Glomerular visceral epithelial cell (primary cell): ENCODE data around the gene SMPX.

ENCODE experiments used
- DNase-seq: peaks from one replicate; pipeline ENCODE4 v3.0.0-alpha.2; 2016; ENCODE audit errors: extremely low spot score

Gene SMPX

GRCh38 chrX:21744060-21744459 is 13.9 kb downstream of the SMPX start:
- no peak for DNase-seq

DNA sequence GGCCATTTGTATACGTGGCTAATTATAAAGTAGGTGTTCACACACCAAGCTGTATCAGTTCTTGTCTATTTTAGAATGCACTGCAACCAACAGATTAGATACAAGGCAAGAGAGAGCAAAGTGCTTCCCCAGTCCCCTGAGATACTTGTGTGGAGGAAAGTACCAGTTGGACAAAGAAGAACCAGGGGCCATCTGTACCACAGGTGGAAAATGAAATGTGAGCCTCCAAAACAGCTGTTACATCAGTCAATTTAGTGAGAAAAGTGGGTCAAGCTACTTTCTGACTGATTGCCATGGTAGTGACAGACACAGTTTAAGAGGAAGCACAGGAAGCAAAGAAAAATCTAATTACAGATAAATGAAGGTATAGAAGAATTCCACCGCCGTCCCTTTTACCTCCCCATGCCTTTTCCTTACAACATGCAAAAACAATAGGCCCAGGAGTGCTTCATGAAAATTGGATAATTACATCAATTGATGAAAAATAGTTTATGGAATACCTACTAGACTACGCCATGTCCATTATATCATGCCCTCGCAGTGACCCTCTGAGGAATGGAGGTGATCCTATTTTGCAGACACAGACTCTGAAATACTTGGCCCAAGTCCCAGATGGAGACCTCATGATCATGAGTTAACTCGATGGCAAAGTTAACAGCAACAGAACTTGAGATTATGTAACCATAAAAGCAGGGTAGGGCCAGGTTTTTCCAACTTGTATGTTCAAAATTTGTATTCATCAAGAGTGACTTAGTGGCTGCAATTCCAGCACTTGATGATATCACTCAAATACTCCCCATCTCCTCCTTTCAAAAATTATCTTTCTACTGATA is 15.8 kb downstream of the SMPX start:
- DNase-seq, result no peak

DNA sequence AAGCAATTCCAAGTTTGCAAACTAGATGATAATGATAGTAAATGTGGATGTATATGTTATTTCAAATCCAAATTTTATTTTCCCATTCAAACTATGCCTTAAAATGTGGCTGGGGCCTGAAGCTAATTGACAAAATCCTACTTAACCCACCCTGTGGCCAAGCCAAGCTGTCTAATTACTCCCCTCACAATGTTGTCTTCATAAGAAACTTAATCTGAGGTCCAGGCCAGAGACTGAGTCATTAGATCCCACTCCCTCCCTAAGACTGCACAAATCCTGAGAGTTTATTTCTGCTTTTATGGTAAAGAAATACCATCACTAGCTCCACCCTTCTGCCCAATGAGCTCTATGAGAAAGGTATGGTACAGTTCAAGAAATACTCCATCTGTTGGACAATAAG is 16.6 kb downstream of the SMPX start:
- DNase-seq, result no peak

DNA sequence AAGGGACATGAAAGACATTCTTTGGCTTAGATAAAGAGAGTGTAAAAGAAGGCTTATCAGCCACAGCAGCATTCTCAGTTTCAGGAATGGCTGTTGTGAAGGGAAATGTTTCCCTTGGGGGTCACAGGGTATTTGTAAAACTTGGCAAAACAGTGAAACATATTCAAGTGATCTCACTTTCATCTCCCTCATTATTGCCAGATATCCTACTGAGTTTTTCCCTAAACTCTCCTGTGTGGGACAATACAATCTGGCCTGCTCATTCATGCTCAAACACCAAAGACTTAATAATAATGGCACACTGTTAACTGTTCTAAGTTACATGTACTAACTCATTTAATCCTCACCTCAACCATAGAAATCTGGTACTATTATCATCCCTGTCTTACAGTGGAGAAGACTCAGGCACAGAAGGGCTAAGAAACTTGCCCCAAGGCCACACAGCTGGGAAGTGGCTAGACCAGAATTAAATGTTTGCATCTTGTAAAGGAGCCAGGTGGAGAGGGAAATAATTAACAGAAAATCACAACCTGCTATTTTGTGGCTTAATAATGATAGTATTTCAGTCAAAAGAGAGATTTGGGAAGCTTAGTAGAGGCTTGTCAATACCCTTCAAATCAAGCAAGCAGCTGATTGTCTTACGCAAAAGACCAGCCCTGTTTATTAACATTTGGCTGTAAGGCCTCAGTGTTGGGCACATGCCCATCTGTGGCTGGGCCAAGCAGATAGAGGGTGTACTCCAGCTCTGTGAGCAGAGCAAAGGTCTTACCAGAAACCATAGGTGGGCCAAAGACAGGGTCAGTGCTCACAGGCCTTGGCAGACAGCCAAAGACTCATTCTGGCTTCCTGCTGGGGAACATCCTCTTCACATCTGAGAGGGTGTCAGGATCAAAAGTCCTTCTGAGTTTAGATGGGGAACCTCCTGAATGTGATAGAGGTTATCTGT is 17.3 kb downstream of the SMPX start:
- DNase-seq, result peak; percentile 8

DNA sequence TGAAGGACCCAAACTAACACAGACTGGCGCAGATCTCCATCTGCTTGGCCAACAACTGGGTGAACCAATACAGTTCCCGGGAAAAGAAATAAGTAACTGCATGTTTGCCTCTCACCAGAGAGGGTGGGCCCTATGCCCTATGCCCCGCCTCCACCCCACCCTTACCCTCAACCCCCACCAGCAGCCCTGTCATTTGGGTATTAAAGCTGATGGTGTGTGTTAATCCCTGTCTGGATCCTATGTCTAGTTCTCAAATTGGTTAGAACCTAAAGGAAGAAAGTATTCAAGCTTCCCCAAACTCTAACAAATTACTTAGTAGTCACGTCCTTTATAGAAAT is 19.0 kb downstream of the SMPX start:
- no peak for DNase-seq

DNA sequence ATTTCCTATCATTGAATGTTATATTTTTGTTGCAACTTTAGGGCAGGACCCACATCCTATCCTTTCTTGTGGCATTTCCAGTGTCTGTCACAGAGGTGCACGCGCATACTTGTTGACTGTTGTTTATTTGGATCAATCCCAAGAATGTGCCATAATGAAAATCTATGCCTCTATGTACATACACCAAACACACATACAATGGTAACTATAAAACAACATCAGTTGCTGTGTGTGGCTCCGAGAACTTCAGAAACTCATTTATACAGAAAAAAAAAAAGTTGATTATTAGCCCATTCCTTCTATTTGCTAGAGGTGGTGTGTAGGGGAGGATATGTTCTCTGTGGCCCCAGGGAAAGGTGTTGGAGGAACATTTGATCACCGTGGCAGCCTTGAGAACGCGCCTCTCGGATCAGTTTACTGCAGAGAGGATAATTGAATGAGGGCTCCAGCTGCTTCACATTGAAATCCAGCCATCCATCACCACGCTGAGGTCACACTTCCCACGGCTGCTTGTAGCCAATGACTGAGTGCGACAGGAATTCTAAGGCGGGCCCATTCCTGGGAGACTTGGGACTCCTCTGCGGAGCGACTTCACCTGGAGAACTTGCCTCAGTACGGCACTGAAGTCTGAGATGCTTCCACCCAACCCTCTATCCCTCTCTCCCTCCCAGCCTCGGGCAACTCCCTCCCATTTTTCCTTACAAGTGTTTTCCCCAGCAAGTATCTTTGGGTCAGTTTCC is 19.5 kb downstream of the SMPX start:
- no peak for DNase-seq

- DNase-seq, result no peak
Observed at GRCh38 chrX:21735768-21736127, 22.2 kb downstream of the SMPX start.

DNA sequence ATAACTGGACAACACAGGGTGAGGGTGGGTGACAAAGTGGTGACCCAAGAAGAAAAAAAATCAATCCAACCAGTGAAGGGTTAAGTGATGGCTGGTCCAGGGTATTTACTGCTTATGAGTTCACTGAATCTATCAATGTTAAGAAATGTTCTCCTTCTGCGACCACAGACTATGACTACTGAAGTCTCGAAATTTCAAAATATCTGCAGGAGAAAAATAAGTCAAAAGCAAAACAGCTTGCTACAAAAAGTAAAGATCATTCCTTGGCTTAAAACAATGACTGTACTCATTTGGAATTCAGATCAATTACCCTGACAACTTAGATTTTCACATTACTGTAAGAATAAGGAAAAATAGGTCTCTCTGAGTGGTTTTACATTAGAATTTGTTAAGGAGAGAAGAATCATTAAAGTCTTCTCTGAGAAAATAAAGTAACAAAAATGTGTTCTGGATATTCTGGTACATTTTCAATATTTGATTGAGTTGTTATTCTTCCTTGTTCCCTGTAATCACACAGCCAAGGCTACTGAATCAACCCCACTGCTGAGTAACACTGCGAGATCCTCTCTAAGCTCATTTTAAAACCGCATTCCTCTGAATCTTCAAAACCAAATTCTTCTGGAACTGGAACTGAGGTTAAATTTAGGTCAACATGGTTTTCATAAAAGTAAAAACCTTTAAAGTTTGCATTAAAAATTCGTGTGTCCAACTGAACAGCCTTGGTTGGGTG is 22.7 kb downstream of the SMPX start:
- DNase-seq, result peak; percentile 33

GRCh38 chrX:21734175-21734574 is 23.7 kb downstream of the SMPX start:
- no peak for DNase-seq

DNA sequence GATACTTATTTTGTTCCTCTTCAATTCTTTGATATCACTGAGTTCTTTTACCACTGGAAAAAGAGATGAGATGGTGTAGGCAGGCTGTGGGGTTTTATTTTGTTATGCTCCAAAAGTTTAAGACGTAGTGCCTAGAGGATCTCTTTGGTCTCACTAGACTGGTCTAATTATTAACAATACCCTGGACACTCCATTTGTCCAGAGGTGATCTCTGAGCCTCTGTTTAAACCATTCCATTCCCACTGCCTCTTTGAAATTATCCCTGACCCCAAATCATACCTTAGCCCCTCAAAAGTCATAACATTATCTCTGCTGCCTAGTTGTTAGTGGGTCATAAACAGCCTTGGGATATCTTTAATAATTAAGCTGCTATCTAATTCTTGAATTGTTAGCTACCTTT is 24.2 kb downstream of the SMPX start:
- no peak for DNase-seq

- no peak for DNase-seq
Observed at GRCh38 chrX:21730026-21730425, 27.9 kb downstream of the SMPX start.

DNA sequence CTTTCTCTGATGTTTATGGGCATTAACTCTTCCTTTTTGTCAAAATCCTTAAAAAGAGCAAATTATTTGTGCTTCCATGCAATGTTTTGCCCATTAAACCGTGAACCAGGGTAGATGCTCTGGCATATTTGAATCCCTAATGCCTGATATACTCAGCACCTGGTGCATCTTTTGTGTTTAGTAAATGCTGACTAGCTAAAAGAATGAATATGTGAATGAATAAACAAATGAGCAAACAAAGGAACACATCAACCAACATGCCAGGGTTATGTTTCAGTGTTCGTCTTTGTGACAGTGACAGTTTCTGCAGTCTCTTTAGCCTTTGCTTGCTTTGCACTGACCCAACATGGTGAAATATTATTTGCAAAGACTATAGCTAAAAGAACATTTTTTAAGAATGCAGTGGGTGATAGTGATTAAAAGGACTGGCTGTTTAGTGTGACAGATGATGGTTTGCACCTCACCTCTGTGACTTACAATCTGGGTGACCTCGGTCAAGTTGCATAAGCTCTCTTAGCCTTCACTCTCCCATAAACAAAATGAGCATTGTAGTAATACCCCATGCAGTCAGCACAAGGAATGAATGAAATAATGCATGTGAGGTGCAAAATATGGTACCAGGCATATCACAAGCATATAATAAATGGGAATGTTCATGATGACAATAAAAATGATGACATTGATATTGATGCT is 29.5 kb downstream of the SMPX start:
- no peak for DNase-seq

DNA sequence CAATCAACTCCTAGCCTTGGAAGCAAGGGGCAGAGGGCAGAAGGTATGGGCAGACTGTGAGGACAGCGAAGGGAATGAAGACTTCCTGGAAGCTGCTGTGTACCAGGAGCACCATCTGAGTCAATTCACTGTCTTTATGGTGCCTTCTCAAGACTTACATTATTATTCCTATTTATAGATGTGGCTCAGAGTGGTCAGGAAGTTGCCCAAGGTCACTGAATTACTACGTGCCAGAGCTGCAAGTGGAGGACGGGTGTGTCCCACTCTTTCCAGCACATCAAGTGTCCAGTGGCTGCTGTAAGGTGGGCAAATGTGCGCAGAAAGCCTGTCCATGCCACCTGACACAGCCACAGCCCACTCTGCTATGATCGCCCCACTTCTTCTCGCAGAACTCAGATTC is 32.0 kb downstream of the SMPX start:
- DNase-seq, result no peak

- peak; percentile 9 for DNase-seq
Observed at GRCh38 chrX:21725496-21725895, 32.4 kb downstream of the SMPX start.

GRCh38 chrX:21723814-21724213 is 34.1 kb downstream of the SMPX start:
- no peak for DNase-seq

DNA sequence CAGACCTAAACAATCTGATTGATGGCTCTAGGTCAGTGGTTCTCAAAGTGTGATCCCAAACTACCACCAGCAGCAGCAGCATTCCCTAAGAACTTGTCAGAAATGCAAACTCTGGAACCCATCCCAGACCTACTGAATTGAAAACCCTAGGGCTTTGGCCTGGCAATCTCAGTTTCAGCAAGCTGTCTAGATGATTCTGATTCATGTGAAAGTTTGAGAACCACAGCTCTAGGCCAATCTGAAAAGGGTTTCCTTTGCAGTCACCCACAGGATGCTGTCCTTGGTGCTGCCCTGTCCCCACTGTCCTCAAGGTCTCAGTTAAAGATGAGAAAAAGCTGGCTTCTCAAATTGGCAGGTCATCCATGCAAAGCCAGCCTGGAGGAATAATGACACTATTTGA is 34.8 kb downstream of the SMPX start:
- no peak for DNase-seq

DNA sequence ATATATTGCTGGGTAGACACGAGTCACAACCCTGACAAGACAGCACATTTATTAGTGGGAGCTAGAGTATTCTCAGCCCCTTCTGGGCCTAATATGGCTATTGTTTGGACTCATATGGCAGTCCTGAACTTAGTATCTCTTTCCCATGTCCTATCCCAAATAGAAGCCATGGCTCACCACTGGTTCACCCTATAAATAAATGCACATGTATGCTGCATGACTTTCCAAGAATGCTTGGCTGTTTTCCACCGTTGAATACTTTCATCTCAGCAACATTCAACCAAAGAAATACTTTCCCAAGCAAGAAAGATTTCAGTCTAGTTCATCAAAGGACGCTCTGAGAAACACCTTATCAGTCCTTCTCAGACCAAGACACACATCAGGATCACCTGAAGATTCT is 36.7 kb downstream of the SMPX start:
- DNase-seq, result no peak

- DNase-seq, result no peak
Observed at GRCh38 chrX:21718575-21718974, 39.3 kb downstream of the SMPX start.

GRCh38 chrX:21717802-21718201 is 40.1 kb downstream of the SMPX start:
- DNase-seq, result no peak

DNA sequence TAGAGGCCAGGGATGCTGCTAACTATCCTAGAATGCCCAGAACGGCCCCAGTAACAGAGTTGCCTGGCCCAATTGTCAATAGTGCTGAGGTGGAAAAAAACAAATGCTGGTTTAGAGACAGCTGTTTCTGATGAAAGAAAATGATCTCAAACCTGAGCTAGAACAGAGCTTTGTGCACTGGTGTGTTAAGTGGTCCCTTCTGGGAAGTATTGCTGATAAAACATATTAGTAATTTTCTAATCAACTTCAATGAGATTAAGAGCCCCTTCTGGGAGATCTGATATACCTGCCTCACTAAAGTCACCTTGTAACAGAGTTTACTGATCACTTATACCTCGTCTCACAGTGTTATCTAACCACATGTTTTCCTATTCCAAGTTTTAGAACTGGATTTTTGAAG is 42.1 kb downstream of the SMPX start:
- DNase-seq, result no peak

DNA sequence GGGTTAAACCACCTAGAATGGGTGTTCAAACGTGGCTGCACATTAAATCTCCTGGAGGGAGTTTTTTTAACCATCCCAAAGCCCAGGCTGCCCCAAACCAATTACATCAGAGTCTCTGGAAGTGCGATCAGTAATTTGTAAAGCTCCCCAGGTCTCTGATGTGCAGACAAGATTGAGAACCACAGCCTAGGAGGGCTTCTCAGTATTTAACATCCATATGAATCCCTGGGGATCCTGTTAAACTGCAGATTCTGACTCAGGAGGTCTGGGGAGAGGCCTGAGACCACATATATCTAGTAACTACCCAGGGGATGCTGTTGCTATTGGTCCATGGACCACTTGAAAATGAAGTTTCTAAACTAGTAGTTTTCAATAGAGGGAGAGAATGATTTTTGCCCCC is 42.6 kb downstream of the SMPX start:
- no peak for DNase-seq
